GM19099 (cell line): ENCODE data around the gene SIN3B.

Experiments
- POLR2A ChIP-seq: IDR thresholded peaks from 3 replicates; pipeline ENCODE4 v1.6.1; 2011; ENCODE audit warnings: low read depth; ENCODE audit not compliant: insufficient read length; ENCODE audit errors: extremely low read depth

The SIN3B gene, protein sequence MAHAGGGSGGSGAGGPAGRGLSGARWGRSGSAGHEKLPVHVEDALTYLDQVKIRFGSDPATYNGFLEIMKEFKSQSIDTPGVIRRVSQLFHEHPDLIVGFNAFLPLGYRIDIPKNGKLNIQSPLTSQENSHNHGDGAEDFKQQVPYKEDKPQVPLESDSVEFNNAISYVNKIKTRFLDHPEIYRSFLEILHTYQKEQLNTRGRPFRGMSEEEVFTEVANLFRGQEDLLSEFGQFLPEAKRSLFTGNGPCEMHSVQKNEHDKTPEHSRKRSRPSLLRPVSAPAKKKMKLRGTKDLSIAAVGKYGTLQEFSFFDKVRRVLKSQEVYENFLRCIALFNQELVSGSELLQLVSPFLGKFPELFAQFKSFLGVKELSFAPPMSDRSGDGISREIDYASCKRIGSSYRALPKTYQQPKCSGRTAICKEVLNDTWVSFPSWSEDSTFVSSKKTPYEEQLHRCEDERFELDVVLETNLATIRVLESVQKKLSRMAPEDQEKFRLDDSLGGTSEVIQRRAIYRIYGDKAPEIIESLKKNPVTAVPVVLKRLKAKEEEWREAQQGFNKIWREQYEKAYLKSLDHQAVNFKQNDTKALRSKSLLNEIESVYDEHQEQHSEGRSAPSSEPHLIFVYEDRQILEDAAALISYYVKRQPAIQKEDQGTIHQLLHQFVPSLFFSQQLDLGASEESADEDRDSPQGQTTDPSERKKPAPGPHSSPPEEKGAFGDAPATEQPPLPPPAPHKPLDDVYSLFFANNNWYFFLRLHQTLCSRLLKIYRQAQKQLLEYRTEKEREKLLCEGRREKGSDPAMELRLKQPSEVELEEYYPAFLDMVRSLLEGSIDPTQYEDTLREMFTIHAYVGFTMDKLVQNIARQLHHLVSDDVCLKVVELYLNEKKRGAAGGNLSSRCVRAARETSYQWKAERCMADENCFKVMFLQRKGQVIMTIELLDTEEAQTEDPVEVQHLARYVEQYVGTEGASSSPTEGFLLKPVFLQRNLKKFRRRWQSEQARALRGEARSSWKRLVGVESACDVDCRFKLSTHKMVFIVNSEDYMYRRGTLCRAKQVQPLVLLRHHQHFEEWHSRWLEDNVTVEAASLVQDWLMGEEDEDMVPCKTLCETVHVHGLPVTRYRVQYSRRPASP

GRCh38 chr19:16829010-16829821, at the start of gene SIN3B:
Gene SIN3B (plus strand): TSS chr19:16829398. CDS start chr19:16829421, 23 bp downstream.
- TF ChIP-seq POLR2A: peak; percentile 86

DNA sequence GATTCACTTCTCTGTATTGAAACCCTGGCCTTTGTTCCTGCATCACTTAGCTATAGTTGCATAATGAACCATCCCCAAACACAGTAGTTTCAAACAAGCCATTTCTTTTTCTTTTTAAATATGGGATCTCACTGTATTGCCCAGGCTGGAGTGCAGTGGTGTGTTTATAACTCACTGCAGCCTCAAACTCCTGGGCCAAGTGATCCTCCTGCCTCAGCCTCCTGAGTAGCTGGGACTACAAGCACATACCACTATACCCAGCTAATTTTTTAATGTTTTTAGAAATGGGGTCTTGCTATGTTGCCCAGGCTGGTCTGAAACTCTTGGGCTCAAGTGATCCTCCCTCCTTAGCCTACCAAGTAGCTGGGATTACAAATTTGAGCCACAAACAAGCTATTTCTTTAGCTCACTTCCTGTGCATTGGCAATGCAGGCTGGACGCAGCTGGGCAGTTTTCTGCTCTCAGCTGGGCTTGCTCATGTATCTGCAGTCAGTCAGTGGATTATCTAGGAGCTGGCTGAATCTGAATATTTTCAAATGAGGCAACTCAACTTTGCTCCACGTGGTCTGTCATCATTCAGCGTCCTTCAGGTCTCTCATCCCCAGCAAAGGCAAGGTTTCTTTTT, 49.5 kb upstream of the SIN3B start:
- TF ChIP-seq POLR2A: no peak

DNA sequence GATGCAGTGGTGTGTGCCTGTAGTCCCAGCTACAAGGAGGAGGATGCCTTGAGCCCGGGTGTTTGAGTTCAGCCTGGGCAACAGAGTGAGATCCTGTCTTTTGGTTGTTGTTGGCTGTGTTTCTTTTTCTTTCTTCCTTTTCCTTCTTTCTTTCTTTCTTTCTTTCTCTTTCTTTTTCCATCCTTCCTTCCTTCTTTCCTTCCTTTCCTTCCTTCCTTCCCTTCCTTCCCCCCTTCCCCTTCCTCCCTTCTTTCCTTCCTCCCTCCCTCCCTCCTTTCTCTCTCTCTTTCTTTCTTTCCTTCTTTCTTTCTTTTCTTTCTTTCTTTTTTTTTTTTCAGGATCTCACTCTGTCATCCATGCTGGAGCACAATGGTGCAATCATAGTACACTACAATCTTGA, 46.5 kb upstream of the SIN3B start:
- no peak for TF ChIP-seq POLR2A

DNA sequence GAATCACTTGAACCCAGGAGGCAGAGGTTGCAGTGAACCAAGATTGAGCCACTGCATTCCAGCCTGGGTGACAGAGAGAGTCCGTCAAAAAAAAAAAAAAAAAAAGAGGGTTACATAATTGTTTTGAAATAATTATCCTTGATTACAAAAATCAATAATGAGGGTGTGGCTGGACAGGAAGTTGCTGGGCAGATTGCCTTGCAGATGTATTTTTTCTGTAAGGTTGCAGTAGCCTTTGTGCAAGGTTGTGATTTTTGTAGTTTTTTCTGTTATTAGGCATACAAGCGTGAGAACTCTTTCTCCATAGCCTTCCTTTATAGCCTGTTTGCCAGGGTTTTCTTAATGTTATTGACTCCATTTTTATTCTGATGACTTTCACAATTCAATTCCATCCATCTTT, 40.7 kb upstream of the SIN3B start:
- TF ChIP-seq POLR2A: no peak

DNA sequence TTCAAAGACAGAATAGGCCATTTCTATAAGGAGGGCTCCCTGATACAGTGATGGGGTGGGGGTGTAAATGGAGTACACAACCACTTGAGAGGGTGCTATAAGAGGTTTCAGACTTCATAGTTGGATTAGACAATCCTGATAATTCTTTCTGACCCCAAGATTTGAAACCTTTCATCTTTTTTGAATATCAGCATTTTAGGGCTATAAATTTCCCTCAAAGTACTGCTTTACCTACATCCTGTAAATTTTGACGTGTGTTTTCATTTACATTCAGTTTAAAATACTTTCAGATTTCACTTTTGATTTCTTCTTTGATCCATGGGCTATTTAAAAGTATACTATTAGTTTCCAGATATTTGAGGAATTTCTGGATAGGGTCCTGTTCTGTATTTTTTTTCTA, 40.0 kb upstream of the SIN3B start:
- no peak for TF ChIP-seq POLR2A

DNA sequence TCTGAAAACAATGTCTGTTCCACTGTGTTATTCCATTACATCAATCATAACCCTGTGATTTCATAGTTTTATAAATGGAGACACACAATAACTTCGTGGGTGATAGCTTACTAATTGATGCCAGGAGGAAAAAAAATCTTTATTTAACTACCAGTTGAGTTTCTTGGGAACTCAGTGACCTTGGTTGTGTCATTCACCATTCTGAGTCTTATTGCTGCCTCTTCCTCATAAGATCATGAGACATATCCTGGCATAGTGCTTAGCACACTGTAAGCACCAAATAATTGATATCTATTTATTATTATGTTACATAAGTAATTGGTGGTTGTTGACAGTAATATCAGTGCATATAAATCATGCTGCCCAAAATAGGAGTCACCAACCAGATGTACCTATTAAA, 39.1 kb upstream of the SIN3B start:
- TF ChIP-seq POLR2A: no peak

DNA sequence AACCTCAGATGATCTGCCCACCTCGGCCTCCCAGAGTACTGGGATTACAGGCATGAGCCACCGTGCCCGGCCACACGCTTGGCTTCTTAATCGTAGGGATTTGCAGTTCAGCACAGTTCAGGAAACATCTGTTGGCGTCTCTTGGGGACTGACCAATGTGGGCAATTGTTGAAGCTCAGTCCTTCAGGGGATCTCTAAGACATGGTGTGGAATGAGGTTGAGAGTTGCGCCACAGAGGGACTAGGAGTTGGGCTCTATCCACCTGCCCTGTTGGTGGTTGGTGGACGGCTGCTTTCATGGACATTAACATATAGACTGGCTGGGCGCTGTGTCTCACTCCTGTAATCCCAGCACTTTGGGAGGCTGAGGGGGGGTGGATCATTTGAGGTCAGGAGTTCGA, 37.3 kb upstream of the SIN3B start:
- no peak for TF ChIP-seq POLR2A

DNA sequence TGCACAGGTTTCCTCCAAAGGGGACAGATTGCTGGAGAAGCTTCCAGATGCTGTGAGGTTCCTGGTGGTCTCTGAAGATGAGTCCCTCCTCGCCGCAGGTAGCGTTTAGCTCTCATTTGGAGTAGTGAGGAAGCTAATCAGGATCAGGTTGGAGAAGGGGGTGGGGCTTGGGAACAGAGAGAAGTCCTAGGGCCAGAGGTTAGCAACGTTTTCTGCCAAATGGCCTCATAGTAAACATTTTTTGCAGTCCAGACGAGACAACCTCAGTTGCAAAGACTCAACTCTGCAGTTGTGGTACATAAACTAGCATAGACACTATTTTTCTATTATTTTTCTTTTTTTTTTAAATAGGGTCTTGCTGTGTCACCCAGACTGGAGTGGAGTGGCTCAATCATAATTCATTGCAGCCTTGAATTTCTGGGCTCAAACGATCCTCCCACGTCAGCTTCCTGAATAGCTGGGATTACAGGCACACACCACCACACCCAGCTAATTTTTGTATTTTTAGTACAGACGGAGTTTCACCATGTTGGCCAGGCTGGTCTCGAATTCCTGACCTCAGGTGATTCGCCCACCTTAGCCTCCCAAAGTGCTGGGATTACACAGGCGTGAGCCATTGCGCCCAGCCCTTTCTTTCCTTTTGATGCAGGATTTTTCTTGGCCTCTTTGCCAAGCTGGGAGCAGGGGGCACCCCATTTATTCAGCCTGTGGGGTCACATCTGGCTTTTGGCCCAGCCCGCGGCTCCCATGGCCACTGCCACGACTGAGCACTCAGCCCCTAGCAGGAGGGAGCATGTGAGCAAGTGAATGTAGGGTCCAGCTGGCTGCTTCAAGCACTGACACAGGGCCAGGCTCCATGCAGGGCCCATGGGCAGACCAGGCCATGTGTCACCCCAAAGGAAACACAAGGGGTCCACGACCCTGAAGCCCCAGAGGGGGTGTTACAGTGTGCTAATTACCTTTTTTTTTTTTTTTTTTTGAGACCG, 34.4 kb upstream of the SIN3B start:
- no peak for TF ChIP-seq POLR2A

- TF ChIP-seq POLR2A: no peak
These were observed 33.5 kb upstream of the SIN3B start for GRCh38 chr19:16795731-16796130.

GRCh38 chr19:16797876-16798275, 31.3 kb upstream of the SIN3B start:
- TF ChIP-seq POLR2A: no peak

DNA sequence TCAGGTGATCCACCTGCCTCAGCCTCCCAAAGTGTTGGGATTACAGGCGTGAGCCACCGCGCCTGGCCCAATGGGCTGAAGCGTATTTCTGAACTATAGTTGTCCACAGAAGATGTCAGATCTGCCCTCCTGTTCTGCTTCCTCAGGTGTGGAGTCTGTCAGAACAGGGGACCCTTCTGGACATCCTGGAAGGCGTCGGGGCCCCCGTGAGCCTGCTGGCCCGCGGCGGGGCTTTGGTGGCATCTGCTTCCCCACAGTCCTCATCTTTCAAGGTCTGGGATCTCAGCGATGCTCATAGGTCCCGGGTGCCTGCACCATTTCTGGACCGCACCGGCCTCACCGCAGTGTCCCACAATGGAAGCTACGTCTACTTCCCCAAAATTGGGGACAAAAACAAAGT, 29.5 kb upstream of the SIN3B start:
- TF ChIP-seq POLR2A: no peak

- no peak for TF ChIP-seq POLR2A
These were observed 27.6 kb upstream of the SIN3B start for GRCh38 chr19:16801600-16802013.

GRCh38 chr19:16804176-16804575, 25.0 kb upstream of the SIN3B start:
- TF ChIP-seq POLR2A: no peak
